Measurements from ENCODE around the gene TBC1D5. TPM values are rescaled to one million over a fixed set of nuclear protein-coding genes. Genes with fewer than 3 reads are reported as not detected.

The TBC1D5 gene
- total and polyA plus RNA-seq, 2 of the 4 experiments (the other 2 are of a cell fraction): 16.4 to 57.0 TPM

- intact Hi-C loops (cut with micrococcal nuclease): no loop called here
- Histone ChIP-seq H4K8ac (ENCODE audit: low read depth in 2 of 2, low read length in 2 of 2) (no peak overlapping the region), H2AFZ (replicated peaks; ENCODE audit: low read length, poor library complexity) (no peak overlapping the region), H2BK5ac (ENCODE audit: low read depth, low read length, poor library complexity, severe bottlenecking) (no peak overlapping the region), H3K56ac (ENCODE audit: extremely low read depth, insufficient read depth, low read length) (no peak overlapping the region), H4K5ac (ENCODE audit: low read depth, low read length) (no peak overlapping the region), H2BK15ac (ENCODE audit: low read depth, low read length) (no peak overlapping the region), H4K91ac (ENCODE audit: insufficient read depth, low read depth, low read length) (no peak overlapping the region), H3K9me1 (ENCODE audit: insufficient read depth, low read length) (no peaks in the 10 kb centered on the region), H3K4ac (ENCODE audit: low read depth, low read length) (no peak overlapping the region), H3K27me3 (ENCODE audit: control insufficient read depth, insufficient read depth, low read length) (no peaks in the 10 kb centered on the region), H3K36me3 (ENCODE audit: control insufficient read depth, insufficient read depth, low read length) (no peaks in the 10 kb centered on the region), H3K79me1 (ENCODE audit: low read depth in 1 of 2, low read length in 2 of 2) (peaks cover 0 to 8% of the 10 kb centered on the region in 2 experiments; a peak in 2 of 4 replicates), H3K9me3 (ENCODE audit: control insufficient read depth, insufficient read depth, low read length) (peaks cover 4% of the 10 kb centered on the region), H3K4me3 (ENCODE audit: insufficient read depth, low read depth, low read length) (no peak overlapping the region), H3K4me2 (ENCODE audit: low read depth, low read length) (no peak overlapping the region), H2BK120ac (ENCODE audit: low read depth, low read length) (no peak overlapping the region), H2AK9ac (replicated peaks; ENCODE audit: low read depth, low read length, poor library complexity) (no peak overlapping the region), H3K23ac (ENCODE audit: low read depth, low read length) (no peak overlapping the region), H3K18ac (ENCODE audit: low read depth, low read length) (no peak overlapping the region), H3K14ac (replicated peaks; ENCODE audit: low read depth, low read length) (no peak overlapping the region), H3K9ac (ENCODE audit: low read depth, low read length) (no peak overlapping the region), H2AK5ac (ENCODE audit: low read depth, low read length) (no peak overlapping the region), H4K20me1 (ENCODE audit: insufficient read depth, low read length) (no peaks in the 10 kb centered on the region), H3K4me1 (ENCODE audit: control insufficient read depth, insufficient read depth, low read length) (no peaks in the 10 kb centered on the region), H3K27ac (ENCODE audit: insufficient read depth, low read length) (no peak overlapping the region), H2BK20ac (ENCODE audit: low read depth, low read length) (no peak overlapping the region)
- in situ Hi-C loops (cut with MboI; ENCODE audit: low sequenced_read_pairs): no loop called here
- ATAC-seq (ENCODE audit: low read depth) (no peak), DNase-seq (no peak)
- dilution Hi-C loops (cut with HindIII; ENCODE audit: low sequenced_read_pairs, unreplicated experiment): no loop called here
- TF ChIP-seq CEBPB (IDR thresholded peaks at IDR 0.05; ENCODE audit: low read depth, low read length) (no peak), MAFK (IDR thresholded peaks at IDR 0.05; ENCODE audit: low read depth, low read length) (peak; percentile 55)
- no CpG with 5 or more reads among the region's 1 CpG for WGBS, 2 experiments (ENCODE audit: extremely low coverage in 2 of 2, insufficient read length in 1 of 2)
- CTCF ChIA-PET: no interaction called here
- BruUV-seq (replicated peaks): no TSS peak
- POLR2A ChIA-PET (ENCODE audit: unreplicated experiment): no interaction called here
Measured at GRCh38 chr3:17588422-17588821, 154.0 kb downstream of the TBC1D5 start.

Data from IMR-90 (cell line).